Stimulated activated CD4-positive, alpha-beta T cell treated with anti-CD3 and anti-CD28 coated beads, Interleukin-1b, Interleukin-23, amount 100 ng/mL, for 4 hours (primary cell): ENCODE data around the gene GPR142.

Source experiments
- DNase-seq, 2 donors: peaks; one replicate each; pipeline ENCODE4 v3.0.0-alpha.2; 2020; ENCODE audit warnings: low read depth in 2 of 2

The GPR142 gene

GRCh38 chr17:74367206-74367605 lies at the start of gene GPR142:
Gene GPR142, plus strand, starts transcription at chr17:74367506. Its CDS starts 2,035 bp downstream, at chr17:74369541.
- DNase-seq, result no peak

- no peak for DNase-seq
Observed at GRCh38 chr17:74318391-74318790, 48.9 kb upstream of the GPR142 start.

GRCh38 chr17:74324521-74324920 lies 42.8 kb upstream of the GPR142 start:
- DNase-seq, result no peak

- DNase-seq, result no peak
Observed at GRCh38 chr17:74325376-74325742, 41.9 kb upstream of the GPR142 start.

- DNase-seq, result peak; percentile 34 to 55
Observed at GRCh38 chr17:74325743-74326379, 41.4 kb upstream of the GPR142 start, which contains the start of gene KIF19. Gene KIF19, plus strand, starts transcription at chr17:74326226. Its CDS starts 124 bp downstream, at chr17:74326350.

GRCh38 chr17:74326506-74326905 lies 40.8 kb upstream of the GPR142 start:
- DNase-seq, result no peak

GRCh38 chr17:74328487-74328886 lies 38.8 kb upstream of the GPR142 start:
- DNase-seq, result no peak

- no peak for DNase-seq
Observed at GRCh38 chr17:74329378-74329777, 37.9 kb upstream of the GPR142 start.

GRCh38 chr17:74330446-74330845 lies 36.9 kb upstream of the GPR142 start:
- DNase-seq, result no peak

GRCh38 chr17:74332017-74332650 lies 35.2 kb upstream of the GPR142 start:
- no peak for DNase-seq

- no peak for DNase-seq
Observed at GRCh38 chr17:74332763-74333283, 34.5 kb upstream of the GPR142 start.

- no peak for DNase-seq
Observed at GRCh38 chr17:74334393-74335039, 32.8 kb upstream of the GPR142 start.

- no peak for DNase-seq
Observed at GRCh38 chr17:74335529-74336062, 31.7 kb upstream of the GPR142 start.

- no peak for DNase-seq
Observed at GRCh38 chr17:74336307-74336706, 31.0 kb upstream of the GPR142 start.

GRCh38 chr17:74337834-74338500 lies 29.3 kb upstream of the GPR142 start:
- no peak for DNase-seq

- no peak for DNase-seq
Observed at GRCh38 chr17:74339537-74340195, 27.6 kb upstream of the GPR142 start.

- DNase-seq, result no peak
Observed at GRCh38 chr17:74340470-74341023, 26.8 kb upstream of the GPR142 start.

- DNase-seq, result no peak
Observed at GRCh38 chr17:74342224-74342623, 25.1 kb upstream of the GPR142 start.

GRCh38 chr17:74343121-74343520 lies 24.2 kb upstream of the GPR142 start:
- DNase-seq, result no peak

- no peak for DNase-seq
Observed at GRCh38 chr17:74343526-74344284, 23.6 kb upstream of the GPR142 start.
